Inflammatory macrophage treated with lipopolysaccharide for 1 hour (primary cell): ENCODE results near the gene SMIM23.

Source experiments
- DNase-seq, 2 donors: peaks; one replicate each; pipeline ENCODE4 v3.0.0-alpha.2; 2020 to 2022

The SMIM23 gene

GRCh38 chr5:171821286-171821685, 35.7 kb downstream of the SMIM23 start:
- no peak for DNase-seq

DNA sequence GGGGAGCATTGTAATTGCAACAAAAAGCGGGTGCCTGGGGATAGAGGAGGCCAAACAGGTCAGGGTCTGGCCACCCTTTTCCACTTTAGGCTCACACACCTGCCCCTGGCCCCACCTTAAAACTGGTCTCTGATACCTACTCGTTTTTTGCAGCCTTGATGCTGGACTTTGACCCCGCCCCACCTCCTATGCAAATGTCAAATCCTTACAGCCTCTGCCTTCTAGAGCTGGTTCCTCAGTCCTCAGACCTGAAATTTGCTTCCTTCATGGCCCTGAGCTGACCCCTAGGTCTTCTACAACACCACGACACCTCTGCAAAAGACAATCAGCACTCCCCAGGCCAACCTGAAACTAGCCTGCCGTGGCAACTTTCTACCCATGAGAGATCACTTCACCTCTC, 37.7 kb downstream of the SMIM23 start:
- DNase-seq, result no peak

DNA sequence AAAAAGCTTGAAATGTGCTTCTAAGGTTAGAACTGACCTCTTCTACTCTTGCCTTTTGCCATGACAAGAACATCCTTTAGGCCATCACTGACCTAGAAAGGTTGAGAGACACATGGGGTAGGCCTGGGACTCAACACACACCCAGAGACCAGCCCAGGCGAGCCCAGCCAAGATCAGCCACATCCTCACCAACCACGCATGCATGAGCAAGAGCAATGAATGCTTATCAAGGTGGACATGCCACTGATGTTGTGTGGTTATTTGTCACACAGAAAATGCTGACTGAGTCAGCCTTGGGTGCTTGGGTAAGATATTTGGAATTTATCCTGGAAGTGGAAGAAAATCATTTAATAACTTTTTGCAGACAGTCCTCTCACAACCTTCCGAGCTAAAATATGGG, 39.4 kb downstream of the SMIM23 start:
- DNase-seq, result no peak

GRCh38 chr5:171826132-171826531, 40.5 kb downstream of the SMIM23 start:
- DNase-seq, result no peak

DNA sequence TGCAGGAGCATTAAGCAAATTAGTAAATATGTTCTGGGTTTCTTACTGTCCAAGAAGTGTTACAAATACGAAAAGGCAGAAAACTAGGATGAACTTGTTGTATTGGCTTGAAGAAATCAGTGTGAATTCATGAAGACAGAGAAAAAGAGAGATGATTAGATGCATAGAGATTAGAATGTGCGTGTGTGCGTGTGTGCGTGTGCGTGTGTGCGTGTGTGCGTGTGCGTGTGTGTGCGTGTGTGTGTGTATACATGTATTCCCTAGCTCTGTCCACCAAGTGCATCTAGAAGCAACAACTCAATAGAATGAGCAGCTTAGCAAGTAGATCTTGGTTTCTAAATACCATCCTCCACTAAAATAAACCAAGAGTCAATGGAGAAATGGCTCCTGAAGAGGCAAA, 41.5 kb downstream of the SMIM23 start:
- DNase-seq, result no peak

DNA sequence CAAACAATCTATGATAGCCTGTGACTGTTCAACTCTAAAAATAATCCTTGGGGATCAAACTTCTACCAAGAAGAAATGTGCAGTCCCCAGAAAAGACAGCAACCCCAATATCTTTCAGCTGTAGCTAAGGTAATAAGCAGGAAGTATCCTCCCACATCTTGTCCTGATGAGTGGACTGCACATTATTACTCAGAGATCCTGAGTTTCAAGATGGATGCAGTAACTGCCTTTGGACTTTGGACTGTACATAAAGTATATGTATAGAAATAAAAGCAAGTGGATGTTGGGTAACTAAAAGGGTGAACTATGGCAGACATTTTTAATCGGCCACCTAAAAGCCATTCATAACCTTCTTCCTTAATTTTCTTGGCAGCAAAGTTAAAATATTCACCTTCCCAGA, 45.1 kb downstream of the SMIM23 start:
- DNase-seq, result no peak

- no peak for DNase-seq
Observed at GRCh38 chr5:171832775-171833174, 47.2 kb downstream of the SMIM23 start.

- DNase-seq, result no peak
Observed at GRCh38 chr5:171834461-171834860, 48.8 kb downstream of the SMIM23 start.

- no peak for DNase-seq
Observed at GRCh38 chr5:171835066-171835465, 49.4 kb downstream of the SMIM23 start.

DNA sequence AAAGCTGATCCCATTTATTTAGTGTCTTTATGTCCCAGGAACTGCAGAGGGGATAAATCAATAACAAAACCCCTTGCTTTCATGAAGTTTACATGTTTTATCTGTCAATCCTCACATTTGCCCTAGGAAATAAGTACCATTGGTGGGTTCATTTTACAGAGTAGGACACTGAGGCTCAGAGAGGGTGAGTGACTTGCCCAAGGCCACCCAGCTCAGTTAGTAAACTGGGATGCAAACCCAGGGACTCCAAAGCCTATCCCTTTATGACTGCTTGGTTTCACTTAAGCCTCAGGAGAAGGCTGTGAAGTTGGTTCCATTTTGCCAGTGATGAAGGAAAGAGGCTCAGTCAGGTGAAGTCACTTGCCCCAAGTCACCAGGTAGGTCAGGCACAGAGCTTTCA, 51.9 kb downstream of the SMIM23 start:
- DNase-seq, result no peak

- DNase-seq, result no peak
Observed at GRCh38 chr5:171838066-171838465, 52.4 kb downstream of the SMIM23 start.

DNA sequence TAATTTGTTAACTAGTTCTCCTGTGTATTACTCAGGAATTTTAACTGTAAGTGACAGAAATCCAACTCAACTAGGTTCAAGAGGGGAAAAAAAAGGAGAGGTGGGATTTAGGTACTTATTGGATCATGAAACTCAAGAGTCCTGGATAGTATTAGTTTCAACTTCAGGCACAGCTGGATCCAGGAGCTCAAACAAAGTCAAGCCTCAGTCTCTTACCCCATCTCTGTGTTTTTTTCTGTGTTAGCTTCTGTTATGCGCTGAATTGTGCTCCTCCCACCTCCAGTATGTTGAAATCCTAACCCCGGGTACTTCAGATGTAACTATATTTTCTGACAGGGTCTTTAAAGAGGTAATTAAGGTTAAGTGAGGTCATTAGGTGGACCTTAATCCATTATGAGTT, 53.5 kb downstream of the SMIM23 start:
- DNase-seq, result no peak

GRCh38 chr5:171840066-171840465, 54.4 kb downstream of the SMIM23 start:
- DNase-seq, result no peak
